NCI-H2029 (cell line): ENCODE data around the gene PCCB.
A peak's percentile ranks its signal among the peaks of the same experiment; 100 is the strongest.
"Not testable (repeated sequence)": the region's sequence is repeated elsewhere in the genome, so short reads cannot be mapped to it uniquely, and the experiment has no call there.

Experiments
- DNase-seq: peaks from one replicate; lab custom pipeline; 2025; lab: John Stamatoyannopoulos, UW

PCCB gene

DNA sequence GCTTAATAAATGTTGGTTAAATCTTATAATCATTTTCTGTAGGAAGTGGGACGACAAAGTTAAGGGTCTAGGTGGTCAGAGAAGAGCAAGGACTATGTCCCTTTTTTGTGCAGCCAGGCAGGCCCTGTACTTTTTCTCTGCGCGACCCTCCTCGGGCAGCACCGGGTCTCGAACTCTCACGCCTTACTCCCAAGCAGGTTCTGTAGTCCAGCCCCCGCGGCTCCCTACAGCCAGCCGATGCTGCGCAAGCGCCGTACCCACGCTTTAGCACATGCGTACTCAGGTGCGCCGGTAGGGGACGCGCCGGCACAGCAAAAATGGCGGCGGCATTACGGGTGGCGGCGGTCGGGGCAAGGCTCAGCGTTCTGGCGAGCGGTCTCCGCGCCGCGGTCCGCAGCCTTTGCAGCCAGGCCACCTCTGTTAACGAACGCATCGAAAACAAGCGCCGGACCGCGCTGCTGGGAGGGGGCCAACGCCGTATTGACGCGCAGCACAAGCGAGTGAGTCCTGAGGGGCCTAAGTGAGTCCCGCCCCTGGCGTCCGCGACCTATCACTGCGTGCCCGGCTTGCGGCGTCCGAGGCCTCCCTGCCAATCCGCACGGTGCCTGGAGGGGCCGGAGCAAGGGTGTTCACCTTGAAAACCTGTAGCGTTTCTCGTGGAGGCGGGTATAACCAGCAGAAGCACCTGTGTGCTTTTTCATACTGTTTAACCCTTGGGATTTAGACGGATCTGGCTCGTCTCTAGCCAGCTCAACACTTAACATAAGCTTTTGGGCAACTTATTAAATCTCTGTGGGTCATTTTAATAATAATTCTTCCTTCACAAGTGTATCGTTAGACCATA is at the start of gene PCCB:
Gene PCCB (plus strand): TSS at position 282 of the 844 bp plus-strand sequence. CDS start 36 bp downstream, at position 318.
- DNase-seq, result peak; percentile 96

DNA sequence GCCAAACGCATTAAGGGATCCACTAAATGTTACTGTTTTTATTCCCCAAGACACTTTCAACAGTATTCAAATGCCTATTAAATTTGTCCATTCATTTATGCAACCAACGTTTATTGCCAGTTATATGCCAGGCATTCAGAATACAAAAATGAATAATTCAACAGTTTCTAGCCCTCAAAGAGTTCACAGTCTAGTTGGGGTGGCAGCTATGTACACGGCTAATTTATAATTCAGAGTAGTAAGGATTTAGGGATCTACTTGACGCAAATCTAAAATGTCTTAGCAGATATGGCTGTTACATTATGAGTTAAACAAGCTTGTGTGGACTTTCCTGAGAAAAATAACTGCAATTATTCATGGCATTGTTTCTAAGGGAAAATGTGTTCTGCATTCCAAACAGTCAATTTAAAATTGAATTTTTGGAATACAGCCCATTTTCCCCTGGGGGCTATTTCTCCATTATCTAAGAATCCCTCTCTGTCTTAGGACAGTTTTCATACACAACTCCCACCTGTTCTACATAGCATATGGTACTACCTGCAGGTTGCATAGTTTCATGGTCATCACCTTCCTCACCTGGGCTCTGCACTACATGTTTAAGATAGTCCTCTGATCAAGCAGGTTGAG is 42.5 kb upstream of the PCCB start:
- DNase-seq, result no peak

DNA sequence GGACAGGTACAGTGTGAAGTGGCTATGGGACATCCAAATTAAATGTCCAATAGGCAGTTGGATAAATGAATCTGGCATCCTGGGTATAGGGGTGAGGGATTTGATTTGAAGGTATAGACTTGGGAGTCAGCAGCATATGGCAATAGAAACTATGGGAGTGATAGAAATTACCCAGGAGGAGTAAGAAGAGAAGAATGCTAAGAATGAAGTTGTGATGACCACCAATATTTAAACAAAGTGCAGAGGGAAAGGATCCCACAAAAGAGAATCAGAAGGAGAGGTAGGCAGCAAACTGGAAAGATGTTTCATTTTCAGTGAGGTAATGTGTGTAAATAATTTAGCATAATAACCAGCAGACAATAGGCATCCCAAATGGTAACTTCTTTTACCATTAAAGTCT is 40.2 kb upstream of the PCCB start:
- no peak for DNase-seq

DNA sequence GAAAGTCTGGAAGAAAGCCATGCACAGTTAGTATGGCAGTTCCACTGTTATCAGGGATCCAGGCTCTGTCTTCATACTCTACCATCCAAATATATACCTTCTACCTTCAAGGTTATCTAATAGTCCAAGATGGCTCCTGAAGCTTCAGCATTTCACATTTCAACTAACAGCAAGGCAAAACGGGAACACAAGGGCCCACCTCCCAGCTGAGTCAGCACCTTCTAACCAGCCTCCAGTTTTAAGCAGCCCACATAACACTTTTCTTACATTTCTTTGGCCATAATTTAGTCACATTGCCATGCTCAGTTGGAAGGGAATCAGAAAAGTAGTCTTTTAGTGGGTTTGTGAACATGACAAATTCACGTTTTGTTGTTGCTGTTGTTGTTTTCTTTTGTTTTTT is 38.6 kb upstream of the PCCB start:
- DNase-seq, result no peak

DNA sequence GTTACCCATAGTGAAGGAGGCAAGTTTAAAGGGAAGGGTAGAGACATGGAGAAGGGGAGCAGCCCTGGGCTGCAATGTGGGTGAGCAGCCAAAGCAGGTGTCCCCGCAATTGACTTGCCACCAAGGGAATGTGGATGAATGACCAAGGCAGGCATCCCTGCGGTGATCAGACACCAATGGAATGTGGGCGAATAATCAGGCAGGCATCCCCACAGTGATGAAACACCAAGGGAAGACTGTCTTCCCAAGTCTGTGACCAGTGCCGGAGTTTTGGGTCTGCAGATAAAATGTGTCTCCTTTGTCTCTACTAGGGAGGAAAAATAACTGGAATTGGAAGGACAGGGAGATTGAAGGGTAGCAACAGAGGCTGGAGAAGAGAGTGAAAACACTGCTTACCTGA is 27.4 kb upstream of the PCCB start:
- DNase-seq, result not testable (repeated sequence)

DNA sequence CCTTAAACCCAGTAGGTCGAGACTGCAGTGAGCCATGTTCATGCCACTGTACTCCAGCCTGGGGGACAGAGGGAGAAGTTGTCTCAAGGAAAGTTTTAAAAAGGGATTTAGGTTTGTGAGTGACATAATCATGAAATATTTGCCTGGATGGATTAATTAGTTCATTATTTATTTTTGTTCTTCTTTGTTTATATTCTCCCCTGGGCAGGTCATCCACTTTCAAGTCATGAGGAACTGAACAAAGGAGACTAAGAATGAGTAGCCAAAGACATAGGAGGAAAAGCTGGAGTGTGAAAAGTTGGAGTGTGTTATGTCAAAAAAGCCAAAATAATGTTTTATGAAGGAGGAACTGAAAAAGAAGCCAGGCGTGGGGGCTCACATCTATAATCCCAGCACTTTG is 17.7 kb upstream of the PCCB start:
- no peak for DNase-seq

DNA sequence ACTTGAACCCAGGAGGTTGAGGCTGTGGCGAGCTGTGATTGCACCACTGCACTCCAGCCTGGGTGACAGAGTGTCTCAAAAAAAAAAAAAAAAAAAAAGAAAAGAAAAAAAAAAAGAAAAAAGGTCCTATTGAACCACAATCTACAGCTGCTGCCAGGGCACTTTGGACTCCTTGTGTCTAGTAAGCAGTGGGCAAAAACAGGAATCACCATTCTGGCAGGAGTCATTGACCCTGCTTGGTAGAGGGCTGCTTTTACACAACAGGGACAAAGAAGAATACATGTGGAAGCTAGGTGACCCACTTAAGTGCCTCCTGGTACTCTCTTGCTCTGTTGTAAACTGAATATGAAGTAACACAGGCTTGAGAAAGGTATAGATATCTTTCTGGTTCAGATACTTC is 14.6 kb upstream of the PCCB start:
- no peak for DNase-seq

DNA sequence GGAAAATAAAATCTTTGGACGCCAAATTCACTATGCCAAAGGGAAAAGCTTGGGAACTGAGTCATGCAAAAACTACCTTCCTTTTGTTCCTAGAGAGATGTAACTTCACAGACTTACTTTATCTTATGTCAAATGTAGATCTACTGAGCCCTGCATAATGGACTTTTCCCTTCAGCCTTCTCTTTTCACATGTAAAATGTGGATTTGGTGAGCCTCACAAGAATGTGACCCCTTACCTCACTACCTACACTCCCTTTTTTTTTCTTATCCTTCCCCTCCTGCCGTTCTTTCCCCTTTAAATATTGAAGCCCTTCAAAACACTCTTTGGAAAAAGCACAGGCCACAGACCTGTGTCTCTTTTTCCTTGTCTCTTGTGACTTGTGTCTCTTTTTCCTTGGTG is 14.0 kb upstream of the PCCB start:
- DNase-seq, result no peak

DNA sequence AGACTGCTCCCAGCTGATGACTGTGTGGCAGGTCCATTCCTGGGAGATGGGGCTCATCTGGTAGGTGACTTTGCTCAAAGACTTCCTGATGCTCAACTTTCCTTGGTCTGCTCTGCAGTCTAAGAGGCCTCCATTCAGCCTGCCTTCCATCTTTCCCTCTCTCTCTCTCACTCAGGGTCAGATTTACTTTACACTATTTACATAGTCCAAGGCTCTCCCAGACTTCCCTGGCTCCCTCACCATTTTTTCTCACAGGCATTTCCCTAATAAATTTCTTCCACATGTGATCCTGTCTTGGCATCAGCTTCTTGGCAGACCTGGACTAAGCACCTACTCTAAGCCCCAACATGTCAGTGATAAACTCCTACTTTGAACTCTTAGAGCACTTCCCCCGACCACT is 13.0 kb upstream of the PCCB start:
- DNase-seq, result no peak

DNA sequence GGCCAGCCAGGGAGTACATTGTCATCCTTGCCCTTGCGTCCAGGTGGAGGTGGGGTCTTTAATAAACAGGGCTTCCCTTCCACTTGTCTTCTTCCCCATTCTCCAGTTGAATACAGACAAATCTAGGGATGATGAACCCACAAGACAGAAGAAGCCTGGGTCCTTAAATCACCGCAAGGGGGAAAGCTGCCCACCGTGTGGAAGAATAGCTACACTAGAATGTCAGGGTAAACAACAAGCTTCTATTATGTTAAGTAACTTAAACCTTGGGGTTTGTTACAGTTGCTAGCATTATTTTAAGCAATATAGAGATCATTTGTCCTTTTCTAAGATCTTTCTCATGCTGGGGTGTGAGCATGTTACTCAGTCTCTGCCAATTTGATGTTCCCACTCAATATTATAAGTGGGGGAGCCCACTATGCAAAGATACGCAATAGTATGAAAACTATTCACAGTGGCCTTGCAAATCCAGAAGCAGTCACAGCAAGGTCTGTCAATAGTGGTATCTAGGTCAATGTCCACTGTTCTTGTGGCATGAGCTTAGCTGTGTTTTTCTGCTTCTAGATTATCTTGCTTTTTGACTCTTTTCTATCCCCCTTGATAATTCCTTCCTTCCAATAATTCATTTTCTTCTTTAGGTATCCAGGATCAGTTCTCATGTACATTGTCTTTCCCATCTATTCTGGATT is 12.0 kb upstream of the PCCB start:
- no peak for DNase-seq

DNA sequence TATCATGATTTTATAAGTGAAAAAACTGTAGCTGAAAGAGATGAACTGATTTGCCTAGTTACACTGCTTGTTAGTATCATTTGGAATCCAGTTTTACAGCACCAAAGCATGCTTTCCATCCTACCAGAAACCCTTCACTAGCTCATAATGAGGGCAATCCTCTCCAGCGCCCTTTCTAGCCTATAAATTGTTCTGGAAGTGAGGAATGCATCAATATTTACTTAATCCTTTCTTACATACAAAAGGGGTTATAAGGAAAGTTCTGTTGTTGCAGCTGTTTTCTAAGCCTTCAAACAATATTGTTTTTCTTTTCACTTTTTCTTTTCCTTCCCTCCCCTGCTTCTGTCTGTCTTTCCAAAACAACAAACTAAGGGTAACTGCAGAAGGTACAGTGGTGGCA is 11.0 kb upstream of the PCCB start:
- DNase-seq, result no peak

DNA sequence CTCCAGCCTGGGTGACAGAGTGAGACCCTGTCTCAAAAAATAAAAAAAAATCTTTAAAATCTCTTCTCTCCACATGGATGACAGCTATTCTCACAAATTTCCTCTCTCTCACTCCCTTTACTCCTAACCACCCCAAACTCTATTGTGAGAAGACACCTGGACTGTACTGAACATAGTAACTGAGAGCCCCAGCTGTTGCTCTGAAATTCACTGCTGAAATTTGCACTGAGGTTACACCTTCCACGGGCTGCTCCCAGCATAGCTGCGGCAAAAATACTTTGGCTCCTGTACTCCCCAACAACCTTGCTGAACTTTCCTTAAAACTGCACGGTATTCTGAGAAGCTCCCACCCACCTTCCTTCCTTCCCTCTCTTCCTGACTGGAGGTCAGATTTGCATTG is 4.4 kb upstream of the PCCB start:
- DNase-seq, result no peak

DNA sequence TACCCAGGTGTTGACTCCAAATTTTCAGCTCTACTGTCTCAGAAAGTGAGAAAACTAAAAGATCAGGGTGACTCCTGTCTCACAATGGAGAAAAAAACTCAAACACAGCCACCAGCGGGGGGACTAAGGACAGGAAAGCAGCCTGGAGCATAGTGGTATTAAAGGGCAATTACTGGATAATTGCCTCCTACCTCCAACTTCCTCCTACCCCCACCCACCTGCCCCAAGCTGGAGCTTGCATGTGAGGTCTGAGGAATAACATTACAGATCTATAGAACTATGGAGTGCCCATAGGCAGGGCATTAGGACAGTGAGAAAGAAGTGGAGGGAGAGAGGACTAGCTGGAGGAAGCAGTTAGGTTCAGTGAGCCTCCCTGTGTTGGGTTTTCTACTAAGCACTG is 2.7 kb upstream of the PCCB start:
- no peak for DNase-seq

DNA sequence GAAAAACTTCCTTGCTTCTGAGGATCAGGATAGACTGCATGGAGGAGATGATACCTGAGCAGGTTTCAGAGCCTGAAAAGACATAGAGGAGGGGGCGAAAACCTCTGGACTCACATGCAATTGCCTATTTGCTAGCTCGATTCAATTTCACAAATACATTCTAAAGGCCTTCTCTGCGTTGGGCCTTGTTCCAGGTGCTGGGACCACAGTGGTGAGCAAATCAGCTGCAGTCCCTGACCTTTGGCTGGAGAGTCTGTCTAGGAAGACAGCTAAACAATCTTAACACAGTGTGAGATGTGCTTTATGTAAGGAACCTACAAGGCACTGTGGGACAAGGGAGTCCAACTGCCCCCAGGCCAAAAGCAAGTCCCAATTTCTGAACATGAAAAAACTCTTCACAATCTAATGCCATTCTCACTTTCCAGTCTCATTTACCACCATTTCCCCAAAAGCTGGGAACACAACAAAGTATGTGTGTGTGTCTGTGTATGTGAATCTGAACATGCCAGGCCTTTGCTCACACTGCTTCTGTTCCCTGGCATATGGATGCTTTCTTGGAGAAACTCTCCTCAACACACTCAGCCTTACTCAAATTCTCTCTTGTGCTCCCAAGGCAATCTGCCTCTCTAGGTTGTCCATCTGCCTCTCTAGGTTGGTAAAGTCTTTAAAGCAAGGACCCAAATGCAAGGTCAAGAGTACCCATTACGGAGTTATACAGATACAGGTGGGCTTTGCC is 2.1 kb upstream of the PCCB start:
- DNase-seq, result no peak

DNA sequence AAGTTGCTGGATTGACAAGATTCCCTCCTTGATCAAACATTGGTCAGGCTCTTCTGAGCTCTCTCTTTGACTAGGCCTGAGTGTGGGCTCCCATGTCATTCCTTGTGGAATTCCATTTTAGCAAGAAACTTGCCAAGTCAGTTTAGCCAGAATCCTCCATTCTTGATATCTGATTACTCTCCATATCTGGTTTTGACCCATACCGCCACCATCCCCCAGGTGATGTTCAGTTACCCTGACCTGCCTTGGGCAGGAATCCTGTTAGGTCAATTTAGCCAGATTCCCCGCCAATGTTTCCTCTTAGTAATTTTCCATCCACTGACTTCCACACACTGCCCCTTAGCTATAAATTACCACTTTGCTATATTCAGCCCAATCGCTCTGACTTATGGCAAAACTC is 1.0 kb upstream of the PCCB start:
- DNase-seq, result no peak

DNA sequence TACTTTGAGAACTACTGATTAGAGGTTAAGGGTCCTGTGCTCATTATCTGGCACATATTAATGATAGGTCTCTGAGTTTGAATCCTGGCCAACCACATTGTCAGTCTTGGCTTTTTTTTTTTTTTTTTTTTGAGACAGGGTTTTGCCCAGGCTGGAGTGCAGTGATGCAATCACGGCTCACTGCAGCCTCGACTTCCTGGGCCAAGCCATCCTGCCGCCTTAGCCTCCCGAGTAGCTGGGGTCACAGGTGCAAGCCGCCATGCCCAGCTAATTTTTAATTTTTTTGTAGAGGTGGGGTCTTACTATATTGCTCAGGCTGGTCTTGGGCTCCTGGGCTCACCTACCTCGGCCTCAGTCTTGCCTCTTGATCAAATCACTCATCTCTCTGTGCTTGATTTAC is 547 bp upstream of the PCCB start:
- DNase-seq, result no peak

DNA sequence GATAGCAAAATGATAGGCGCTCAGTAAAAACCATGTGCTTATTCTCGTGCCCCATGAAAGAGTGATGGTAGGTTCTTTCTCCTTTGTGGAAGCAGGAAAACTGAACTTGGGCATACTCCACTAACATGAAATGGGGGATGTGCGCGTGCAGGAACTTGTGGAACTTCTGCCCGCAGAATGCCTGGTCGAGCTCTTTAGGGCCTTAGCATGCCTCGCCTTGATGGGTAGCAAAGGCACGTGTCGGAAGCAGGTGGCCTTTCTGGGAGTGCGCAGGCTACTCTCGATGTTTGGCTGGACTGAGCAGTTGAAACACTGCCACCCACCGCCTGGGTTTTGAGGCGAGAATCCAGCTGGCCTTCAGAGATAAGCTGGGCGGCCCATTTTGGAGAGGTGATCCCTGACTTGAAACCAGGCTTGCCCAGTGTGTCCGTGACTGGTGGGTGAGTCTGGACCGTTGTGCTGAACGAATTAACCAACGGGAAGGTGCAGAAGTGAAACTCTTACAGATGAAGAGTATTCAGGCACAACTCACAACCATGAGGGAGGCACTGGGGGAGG is 842 bp downstream of the PCCB start:
- DNase-seq, result peak; percentile 65

DNA sequence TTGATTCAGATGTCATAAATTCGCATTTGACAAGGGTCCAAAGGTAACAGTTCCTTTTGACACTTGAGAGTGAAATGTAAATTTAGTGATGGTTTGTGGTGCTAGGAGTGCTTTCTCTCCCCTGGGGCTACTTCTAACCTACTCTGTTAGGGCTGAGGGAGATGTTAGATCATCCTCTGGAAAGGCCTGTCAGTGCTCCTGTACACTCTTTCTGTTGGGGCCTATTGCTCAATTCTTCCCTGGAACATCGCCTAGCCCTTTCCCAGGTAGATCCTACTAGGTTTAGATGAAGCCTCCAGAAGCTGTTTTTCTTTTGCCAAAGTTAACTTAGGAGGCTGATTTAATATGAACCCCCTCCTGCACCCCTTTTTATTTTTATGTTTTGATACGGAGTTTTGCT is 1.4 kb downstream of the PCCB start:
- DNase-seq, result no peak

DNA sequence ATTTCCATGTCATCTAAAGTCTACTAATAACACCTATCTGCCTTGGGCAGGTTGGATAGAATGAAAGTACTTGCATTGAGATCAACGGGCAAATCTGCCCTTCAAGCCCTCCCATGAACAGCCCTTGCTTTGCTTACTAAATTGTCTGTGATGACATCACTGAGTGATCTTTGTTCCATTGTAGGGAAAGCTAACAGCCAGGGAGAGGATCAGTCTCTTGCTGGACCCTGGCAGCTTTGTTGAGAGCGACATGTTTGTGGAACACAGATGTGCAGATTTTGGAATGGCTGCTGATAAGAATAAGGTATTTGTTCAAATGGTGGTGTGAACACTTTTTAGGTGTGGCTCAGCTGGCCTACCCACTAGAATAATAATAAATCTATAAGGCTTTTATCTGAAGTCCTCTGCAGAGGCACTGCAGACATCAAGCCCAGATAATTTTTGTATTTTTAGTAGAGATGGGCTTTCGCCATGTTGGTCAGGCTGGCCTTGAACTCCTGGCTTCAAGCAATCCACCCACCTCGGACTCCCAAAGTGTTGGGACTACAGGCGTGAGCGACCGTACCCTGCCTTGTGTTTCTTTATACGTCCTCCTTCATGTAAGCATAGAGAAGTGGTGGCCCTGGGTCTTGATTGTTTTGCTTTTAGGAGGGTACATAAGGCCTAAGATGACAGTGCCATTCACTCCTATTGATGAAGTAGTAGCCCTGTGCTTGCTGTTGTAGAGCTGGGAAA is 5.7 kb downstream of the PCCB start:
- peak; percentile 24 for DNase-seq

DNA sequence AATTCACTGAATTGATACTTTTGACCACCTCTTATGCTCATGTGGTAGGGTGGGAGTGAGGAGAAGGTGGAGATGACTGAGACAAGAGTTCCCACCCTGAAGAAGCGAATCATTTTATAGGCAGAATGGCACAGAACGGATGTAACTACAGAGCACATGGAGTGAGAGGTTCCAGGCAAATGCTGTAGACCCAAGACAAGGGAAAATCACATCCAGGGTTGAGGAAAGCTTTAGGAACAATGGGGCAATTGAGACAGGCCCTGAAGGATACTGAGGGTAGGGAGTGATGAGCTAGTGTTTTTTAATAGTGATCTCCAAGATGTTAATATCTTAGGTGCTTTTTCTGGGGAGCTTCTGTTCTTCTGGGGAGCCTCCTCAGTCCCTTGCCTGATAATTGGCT is 8.1 kb downstream of the PCCB start:
- no peak for DNase-seq

DNA sequence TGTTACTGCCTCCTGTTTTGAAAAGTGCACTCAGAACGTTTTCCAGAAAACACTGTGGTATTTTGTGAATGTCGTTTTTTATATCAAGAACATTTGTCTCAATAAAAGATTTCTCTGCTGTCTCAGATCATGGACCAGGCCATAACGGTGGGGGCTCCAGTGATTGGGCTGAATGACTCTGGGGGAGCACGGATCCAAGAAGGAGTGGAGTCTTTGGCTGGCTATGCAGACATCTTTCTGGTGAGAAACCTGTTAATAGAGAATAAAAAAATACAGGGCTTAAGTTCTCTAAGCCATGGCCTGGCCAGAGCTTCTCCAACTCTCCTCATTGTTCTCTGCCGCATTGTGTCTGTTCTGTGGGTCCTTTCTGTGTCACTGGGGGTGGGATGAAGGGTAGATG is 11.7 kb downstream of the PCCB start:
- DNase-seq, result no peak

DNA sequence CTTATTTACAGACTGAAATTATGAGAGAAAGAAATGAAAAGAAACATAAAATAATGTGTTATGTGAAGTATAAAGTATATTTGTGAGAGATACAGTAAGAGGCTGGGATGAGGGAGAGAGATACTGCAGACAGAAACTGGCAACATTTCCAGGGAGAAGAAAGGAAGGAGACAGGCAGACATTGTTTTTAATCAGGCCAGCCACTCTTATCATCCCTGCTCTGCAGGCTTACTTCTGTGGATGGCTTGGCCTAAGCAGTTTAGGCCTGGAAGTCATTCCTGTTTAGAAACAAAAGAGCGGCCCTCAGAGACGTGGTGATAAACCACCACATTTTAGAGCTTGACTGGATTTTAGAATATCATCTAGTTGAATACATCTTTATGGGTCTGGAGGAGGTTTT is 12.4 kb downstream of the PCCB start:
- DNase-seq, result no peak
